ENCODE results near the gene TNFRSF21.
"Not testable (repeated sequence)": the region's sequence is repeated elsewhere in the genome, so short reads cannot be mapped to it uniquely, and the experiment has no call there.

The TNFRSF21 gene

DNA sequence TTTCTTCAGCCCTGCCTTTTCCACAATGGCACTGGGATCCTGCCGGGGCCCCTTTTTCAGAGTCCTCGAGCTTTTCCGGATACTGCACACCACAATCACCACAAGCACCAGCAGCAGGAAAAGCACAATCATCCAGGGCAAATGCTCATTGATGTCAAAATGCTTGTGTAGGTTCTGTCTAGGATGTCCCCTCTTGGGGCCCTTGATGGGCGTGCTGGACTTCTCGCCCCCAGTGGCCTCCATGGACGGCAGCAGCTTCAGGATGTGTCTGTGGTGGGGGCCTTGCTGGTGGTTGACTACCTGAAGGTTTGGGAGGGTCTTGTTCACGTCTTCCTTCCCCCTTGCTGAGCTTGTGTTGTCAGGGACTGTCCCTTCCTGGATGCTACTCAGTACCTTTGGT lies 25.7 kb downstream of the TNFRSF21 start:
- peaks cover 5% of the 10 kb centered on the region for H3K36me3 Mint-ChIP-seq (ENCODE audit: low read depth)
- no peaks in the 10 kb centered on the region for H3K27me3 Mint-ChIP-seq
- no peak overlapping the region for H3K4me3 Mint-ChIP-seq
- H3K4me1 Mint-ChIP-seq (ENCODE audit: low read depth) = no peaks in the 10 kb centered on the region
- H3K27ac Mint-ChIP-seq = no peak overlapping the region
- H3K9me3 Mint-ChIP-seq = no peaks in the 10 kb centered on the region

GRCh38 chr6:47278545-47278944 lies 31.2 kb downstream of the TNFRSF21 start:
- no peaks in the 10 kb centered on the region for H3K4me1 Mint-ChIP-seq (ENCODE audit: low read depth)

GRCh38 chr6:47277702-47278101 lies 32.0 kb downstream of the TNFRSF21 start:
- H3K9me3 Mint-ChIP-seq = no peaks in the 10 kb centered on the region
- H3K36me3 Mint-ChIP-seq (ENCODE audit: low read depth) = no peaks in the 10 kb centered on the region
- H3K4me1 Mint-ChIP-seq (ENCODE audit: low read depth) = no peaks in the 10 kb centered on the region
- no peak overlapping the region for H3K27ac Mint-ChIP-seq
- H3K27me3 Mint-ChIP-seq = no peaks in the 10 kb centered on the region
- no peak overlapping the region for H3K4me3 Mint-ChIP-seq

More at GRCh38 chr6:47278545-47278944, 31.2 kb downstream of the TNFRSF21 start:
- Mint-ChIP-seq H3K27ac (no peak overlapping the region), H3K27me3 (no peaks in the 10 kb centered on the region), H3K36me3 (ENCODE audit: low read depth) (no peaks in the 10 kb centered on the region), H3K9me3 (no peaks in the 10 kb centered on the region), H3K4me3 (no peak overlapping the region)

DNA sequence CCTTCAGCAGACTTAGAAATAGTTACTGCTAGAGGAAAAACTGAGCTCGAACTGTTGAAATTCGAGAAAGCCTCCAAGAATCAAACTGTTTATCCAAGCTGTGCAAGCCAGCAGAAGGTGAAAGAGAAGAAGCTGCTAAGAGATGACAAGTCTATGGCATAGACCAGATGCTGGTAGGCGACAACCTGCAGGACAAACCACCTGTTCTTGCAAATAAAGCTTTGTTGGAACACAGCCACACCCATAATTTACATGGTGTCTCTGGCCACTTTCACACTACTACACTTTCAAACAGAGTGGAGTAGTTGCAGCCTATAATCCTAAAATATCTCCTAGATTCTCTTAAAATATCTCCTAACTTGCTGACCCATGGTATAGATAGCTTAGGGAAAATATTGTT lies 33.3 kb downstream of the TNFRSF21 start:
- H3K4me3 Mint-ChIP-seq = no peak overlapping the region
- H3K27me3 Mint-ChIP-seq = no peaks in the 10 kb centered on the region
- H3K27ac Mint-ChIP-seq = no peak overlapping the region
- no peaks in the 10 kb centered on the region for H3K36me3 Mint-ChIP-seq (ENCODE audit: low read depth)
- H3K9me3 Mint-ChIP-seq = no peaks in the 10 kb centered on the region
- H3K4me1 Mint-ChIP-seq (ENCODE audit: low read depth) = no peaks in the 10 kb centered on the region

- Mint-ChIP-seq H3K27me3 (no peaks in the 10 kb centered on the region), H3K4me1 (ENCODE audit: low read depth) (no peaks in the 10 kb centered on the region), H3K36me3 (ENCODE audit: low read depth) (no peaks in the 10 kb centered on the region), H3K4me3 (no peak overlapping the region), H3K9me3 (no peaks in the 10 kb centered on the region), H3K27ac (no peak overlapping the region)
These were observed 34.1 kb downstream of the TNFRSF21 start for GRCh38 chr6:47275640-47276039.

DNA sequence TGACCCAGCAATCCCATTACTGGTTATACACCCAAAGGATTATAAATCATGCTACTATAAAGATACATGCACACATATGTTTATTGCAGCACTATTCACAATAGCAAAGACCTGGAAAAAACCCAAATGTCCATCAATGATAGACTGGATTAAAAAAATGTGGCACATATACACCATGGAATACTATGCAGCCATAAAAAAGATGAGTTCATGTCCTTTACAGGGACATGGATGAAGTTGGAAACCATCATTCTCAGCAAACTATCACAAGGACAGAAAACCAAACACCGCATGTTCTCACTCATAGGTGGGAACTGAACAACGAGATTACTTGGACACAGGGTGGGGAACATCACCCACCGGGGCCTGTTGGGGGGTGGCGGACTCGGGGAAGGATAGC lies 34.6 kb downstream of the TNFRSF21 start:
- not testable (repeated sequence) for H3K9me3 Mint-ChIP-seq; H3K4me1 Mint-ChIP-seq (ENCODE audit: low read depth); H3K27ac Mint-ChIP-seq; H3K27me3 Mint-ChIP-seq; H3K4me3 Mint-ChIP-seq; H3K36me3 Mint-ChIP-seq (ENCODE audit: low read depth)

DNA sequence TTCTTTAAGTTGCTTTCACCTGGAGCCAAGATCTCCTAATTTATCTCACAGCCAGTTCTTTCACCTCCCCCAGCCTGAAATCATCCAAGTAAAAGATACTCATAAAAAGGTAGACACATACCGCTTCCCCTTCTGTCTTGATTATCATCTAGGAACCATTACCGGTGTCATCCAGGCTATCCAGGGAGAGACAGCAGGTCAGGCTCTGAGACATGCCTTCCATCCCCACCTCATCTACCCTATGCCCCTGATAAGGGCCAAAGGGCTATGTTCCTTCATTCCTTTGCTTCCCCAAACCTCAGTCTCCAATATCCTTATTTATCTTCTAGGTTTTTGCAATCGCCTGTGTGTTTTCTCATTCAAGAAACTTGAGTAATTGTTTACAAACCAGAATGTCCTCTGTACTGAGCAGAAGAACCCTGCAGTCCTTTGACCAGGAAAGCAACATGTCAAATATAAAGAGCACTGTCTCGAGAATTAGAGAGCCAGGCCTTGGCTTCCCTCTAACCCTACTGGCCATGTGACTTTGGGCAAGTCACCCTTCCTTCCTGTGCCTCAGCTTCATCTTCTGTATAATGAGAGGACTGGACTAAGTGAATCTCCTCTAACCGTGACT lies 41.0 kb downstream of the TNFRSF21 start:
- Mint-ChIP-seq H3K27ac (no peak overlapping the region), H3K36me3 (ENCODE audit: low read depth) (no peaks in the 10 kb centered on the region), H3K9me3 (no peaks in the 10 kb centered on the region), H3K4me3 (no peak overlapping the region), H3K27me3 (no peaks in the 10 kb centered on the region), H3K4me1 (ENCODE audit: low read depth) (no peaks in the 10 kb centered on the region)

DNA sequence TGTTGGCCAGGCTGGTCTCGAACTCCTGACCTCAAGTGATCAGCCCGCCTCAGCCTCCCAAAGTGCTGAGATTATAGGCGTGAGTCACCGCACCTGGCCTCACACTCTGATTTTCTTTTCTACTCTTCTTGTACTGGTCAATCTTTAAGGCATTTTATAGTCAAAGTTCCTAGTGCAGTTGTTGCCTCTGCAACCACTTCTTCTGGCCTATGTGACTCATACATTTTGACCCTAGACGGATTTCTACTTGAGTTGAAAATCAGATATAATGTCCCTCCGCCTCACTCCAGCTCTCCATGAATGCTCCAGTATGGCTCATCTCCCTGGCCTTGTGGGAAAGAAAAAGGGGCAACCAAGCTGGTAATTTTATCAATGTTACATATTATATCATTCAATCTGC lies 42.4 kb downstream of the TNFRSF21 start:
- no peaks in the 10 kb centered on the region for H3K27me3 Mint-ChIP-seq
- no peaks in the 10 kb centered on the region for H3K4me1 Mint-ChIP-seq (ENCODE audit: low read depth)
- H3K27ac Mint-ChIP-seq = no peak overlapping the region

DNA sequence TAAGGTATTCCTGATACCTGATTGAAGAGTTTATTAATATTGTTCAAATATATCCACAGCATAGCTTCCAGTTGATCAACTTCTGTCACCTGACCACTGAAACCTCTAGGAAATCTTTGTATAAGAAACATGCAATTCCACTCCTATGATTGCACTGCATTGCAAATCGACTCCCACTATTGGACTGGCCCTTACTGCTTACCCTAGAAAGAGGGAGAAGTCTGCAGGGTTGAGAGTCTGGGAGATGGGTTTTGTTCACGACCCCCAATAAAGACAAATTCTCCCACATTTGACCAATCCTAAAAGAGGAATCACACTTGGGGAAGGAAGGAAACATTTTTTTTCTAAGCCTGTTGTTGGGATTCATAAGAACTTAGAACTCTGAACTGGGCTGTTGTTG lies 43.7 kb downstream of the TNFRSF21 start:
- Mint-ChIP-seq H3K27ac (no peak overlapping the region), H3K27me3 (no peaks in the 10 kb centered on the region), H3K36me3 (ENCODE audit: low read depth) (no peaks in the 10 kb centered on the region), H3K4me1 (ENCODE audit: low read depth) (no peaks in the 10 kb centered on the region), H3K9me3 (no peaks in the 10 kb centered on the region), H3K4me3 (no peak overlapping the region)

More for the DNA sequence above, 42.4 kb downstream of the TNFRSF21 start:
- H3K4me3 Mint-ChIP-seq = no peak overlapping the region
- H3K36me3 Mint-ChIP-seq (ENCODE audit: low read depth) = no peaks in the 10 kb centered on the region
- H3K9me3 Mint-ChIP-seq = no peaks in the 10 kb centered on the region

GRCh38 chr6:47264775-47265184 lies 44.9 kb downstream of the TNFRSF21 start:
- Mint-ChIP-seq H3K27ac (no peak overlapping the region), H3K27me3 (peaks cover 3% of the 10 kb centered on the region), H3K9me3 (no peaks in the 10 kb centered on the region), H3K4me3 (no peak overlapping the region), H3K4me1 (ENCODE audit: low read depth) (no peaks in the 10 kb centered on the region), H3K36me3 (ENCODE audit: low read depth) (no peaks in the 10 kb centered on the region)

DNA sequence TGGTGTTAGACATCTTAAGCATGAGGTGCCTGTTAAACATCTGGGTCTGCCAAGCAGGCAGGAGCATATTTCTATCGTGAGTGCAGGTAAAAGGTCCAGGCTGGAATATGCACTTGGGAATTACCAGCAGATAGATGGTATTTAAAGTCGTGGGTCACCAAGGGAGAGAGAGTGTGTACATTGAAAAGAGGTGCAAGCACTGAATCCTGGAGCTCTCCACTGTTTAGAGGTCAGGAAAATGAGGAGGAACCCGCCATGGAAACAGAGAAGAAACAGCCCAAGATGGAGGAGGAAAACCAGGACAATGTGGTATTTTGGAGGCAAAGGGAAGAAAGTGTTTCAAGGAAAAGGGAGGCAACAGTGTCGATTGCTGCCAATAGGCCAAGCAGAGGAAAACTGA lies 46.4 kb downstream of the TNFRSF21 start:
- Mint-ChIP-seq H3K4me3 (no peak overlapping the region), H3K9me3 (no peaks in the 10 kb centered on the region), H3K27me3 (peaks cover 3% of the 10 kb centered on the region), H3K36me3 (ENCODE audit: low read depth) (no peaks in the 10 kb centered on the region), H3K27ac (no peak overlapping the region), H3K4me1 (ENCODE audit: low read depth) (no peaks in the 10 kb centered on the region)

- Mint-ChIP-seq H3K27ac (no peak overlapping the region), H3K27me3 (peaks cover 3% of the 10 kb centered on the region), H3K9me3 (no peaks in the 10 kb centered on the region), H3K4me1 (ENCODE audit: low read depth) (no peaks in the 10 kb centered on the region), H3K36me3 (ENCODE audit: low read depth) (no peaks in the 10 kb centered on the region), H3K4me3 (no peak overlapping the region)
These were observed 47.5 kb downstream of the TNFRSF21 start for GRCh38 chr6:47262231-47262630.

DNA sequence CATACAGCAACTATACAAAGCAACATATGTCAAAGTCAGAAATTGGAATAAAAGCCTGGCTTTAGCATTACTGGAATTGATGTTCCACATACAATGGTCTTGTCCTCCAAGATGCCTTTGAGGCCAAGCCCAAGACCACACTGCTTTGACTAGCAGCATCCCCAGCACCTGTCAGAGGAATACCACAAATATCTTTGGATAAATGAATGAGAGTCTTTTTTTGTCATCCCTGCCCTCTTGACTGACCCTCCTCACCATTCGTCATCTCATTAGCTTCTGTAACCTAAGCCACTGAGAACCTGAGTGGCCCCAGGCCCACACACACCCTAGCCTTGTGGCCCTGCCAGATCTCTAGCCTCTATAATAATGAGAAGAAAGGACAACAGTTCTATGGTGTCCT lies 48.5 kb downstream of the TNFRSF21 start:
- Mint-ChIP-seq H3K27ac (no peak overlapping the region), H3K4me3 (no peak overlapping the region), H3K36me3 (ENCODE audit: low read depth) (no peaks in the 10 kb centered on the region), H3K27me3 (peaks cover 3% of the 10 kb centered on the region), H3K9me3 (no peaks in the 10 kb centered on the region), H3K4me1 (ENCODE audit: low read depth) (no peaks in the 10 kb centered on the region)

- no peaks in the 10 kb centered on the region for H3K4me1 Mint-ChIP-seq (ENCODE audit: low read depth)
- H3K4me3 Mint-ChIP-seq = no peak overlapping the region
- no peak overlapping the region for H3K27ac Mint-ChIP-seq
- peaks cover 3% of the 10 kb centered on the region for H3K27me3 Mint-ChIP-seq
- no peaks in the 10 kb centered on the region for H3K9me3 Mint-ChIP-seq
- no peaks in the 10 kb centered on the region for H3K36me3 Mint-ChIP-seq (ENCODE audit: low read depth)
These were observed 49.7 kb downstream of the TNFRSF21 start for GRCh38 chr6:47260021-47260420.

GRCh38 chr6:47258724-47259347 lies 50.9 kb downstream of the TNFRSF21 start:
- Mint-ChIP-seq H3K27me3 (peaks cover 3% of the 10 kb centered on the region), H3K4me3 (no peak overlapping the region), H3K4me1 (ENCODE audit: low read depth) (no peaks in the 10 kb centered on the region), H3K36me3 (ENCODE audit: low read depth) (no peaks in the 10 kb centered on the region), H3K9me3 (no peaks in the 10 kb centered on the region), H3K27ac (no peak overlapping the region)
